ENCODE data around the gene FAM136A.

DNA sequence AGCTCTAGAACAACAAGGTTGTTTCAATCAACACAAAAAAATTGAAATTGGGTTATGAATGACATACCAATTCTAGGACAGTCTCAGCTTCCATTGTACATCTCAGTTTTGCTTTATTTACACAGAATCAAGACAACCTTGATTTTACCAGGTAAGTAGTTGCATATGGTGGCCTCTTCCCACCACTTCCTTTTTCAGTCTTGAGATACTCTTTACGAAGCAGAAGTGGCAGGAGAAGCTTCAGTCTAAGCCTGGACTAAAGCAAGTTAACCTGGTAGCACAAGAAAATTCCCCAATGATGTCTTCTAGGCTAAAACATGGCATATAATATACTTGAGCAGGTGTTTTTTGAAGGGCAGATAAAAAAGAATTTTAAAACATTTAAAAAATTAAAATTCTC, 10.7 kb upstream of the FAM136A start:
- TF ChIP-seq, protein P1, sequence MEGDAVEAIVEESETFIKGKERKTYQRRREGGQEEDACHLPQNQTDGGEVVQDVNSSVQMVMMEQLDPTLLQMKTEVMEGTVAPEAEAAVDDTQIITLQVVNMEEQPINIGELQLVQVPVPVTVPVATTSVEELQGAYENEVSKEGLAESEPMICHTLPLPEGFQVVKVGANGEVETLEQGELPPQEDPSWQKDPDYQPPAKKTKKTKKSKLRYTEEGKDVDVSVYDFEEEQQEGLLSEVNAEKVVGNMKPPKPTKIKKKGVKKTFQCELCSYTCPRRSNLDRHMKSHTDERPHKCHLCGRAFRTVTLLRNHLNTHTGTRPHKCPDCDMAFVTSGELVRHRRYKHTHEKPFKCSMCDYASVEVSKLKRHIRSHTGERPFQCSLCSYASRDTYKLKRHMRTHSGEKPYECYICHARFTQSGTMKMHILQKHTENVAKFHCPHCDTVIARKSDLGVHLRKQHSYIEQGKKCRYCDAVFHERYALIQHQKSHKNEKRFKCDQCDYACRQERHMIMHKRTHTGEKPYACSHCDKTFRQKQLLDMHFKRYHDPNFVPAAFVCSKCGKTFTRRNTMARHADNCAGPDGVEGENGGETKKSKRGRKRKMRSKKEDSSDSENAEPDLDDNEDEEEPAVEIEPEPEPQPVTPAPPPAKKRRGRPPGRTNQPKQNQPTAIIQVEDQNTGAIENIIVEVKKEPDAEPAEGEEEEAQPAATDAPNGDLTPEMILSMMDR (IDR thresholded peaks at IDR 0.05) = no peak
- TF ChIP-seq EZH2 (IDR thresholded peaks at IDR 0.05) = no peak
